GM10248 (cell line): Measurements from ENCODE around the gene SLC5A3.

Source experiments
- CTCF ChIA-PET: fragments of 300-600 bp; sonication (Branson Sonifier 250); formaldehyde crosslinking; extraction: SDS; loops from one replicate; lab custom pipeline; 2021; ENCODE audit warnings: antibody characterized with exemption; lab: Yijun Ruan, JAX
- POLR2A ChIA-PET: fragments of 350-650 bp; sonication (Branson Sonifier 250); formaldehyde crosslinking; extraction: SDS; loops from one replicate; lab custom pipeline; 2020; ENCODE audit warnings: antibody characterized with exemption; lab: Yijun Ruan, JAX
- DNase-seq: peaks from one replicate; pipeline ENCODE4 v3.0.0; 2012; ENCODE audit errors: extremely low spot score
- TF ChIP-seq, protein P1 (sequence below): IDR thresholded peaks from 2 replicates; pipeline ENCODE4 v1.5.1; 2012; ENCODE audit warnings: mild to moderate bottlenecking, low read depth; ENCODE audit errors: extremely low read depth, missing control alignments, control extremely low read depth

The SLC5A3 gene

GRCh38 chr21:34080710-34081109 is 7.3 kb downstream of the SLC5A3 start:
- ChIA-PET POLR2A (no interaction called here), CTCF (interaction anchor here (1.2 to 4.2 kb wide), 4 partner anchors 12 to 267 kb away, joined by 3 to 16 read pairs (median 4); no protein-coding TSS in a partner anchor)
- DNase-seq, result no peak
- TF ChIP-seq, protein P1, sequence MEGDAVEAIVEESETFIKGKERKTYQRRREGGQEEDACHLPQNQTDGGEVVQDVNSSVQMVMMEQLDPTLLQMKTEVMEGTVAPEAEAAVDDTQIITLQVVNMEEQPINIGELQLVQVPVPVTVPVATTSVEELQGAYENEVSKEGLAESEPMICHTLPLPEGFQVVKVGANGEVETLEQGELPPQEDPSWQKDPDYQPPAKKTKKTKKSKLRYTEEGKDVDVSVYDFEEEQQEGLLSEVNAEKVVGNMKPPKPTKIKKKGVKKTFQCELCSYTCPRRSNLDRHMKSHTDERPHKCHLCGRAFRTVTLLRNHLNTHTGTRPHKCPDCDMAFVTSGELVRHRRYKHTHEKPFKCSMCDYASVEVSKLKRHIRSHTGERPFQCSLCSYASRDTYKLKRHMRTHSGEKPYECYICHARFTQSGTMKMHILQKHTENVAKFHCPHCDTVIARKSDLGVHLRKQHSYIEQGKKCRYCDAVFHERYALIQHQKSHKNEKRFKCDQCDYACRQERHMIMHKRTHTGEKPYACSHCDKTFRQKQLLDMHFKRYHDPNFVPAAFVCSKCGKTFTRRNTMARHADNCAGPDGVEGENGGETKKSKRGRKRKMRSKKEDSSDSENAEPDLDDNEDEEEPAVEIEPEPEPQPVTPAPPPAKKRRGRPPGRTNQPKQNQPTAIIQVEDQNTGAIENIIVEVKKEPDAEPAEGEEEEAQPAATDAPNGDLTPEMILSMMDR, result no peak

DNA sequence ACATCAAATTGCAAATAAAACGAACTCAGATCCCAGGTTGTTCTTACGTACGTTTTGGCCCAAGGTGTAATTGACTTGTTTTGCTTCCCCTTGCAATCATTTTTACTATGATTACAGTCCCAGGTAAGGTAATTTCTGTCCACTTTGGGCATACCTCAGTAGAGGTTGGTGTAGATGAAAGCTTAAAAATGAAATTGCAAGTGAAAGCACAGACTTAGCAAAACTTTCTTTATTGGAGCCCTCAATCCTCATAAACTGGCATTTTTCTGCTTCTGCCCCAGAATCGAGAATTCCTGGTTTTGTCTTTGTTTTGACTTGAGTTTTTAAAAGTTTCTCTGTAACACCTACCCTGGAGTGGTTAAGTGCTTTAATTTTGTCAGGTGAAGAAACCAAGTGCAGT is 9.4 kb downstream of the SLC5A3 start:
- CTCF ChIA-PET, result interaction anchor here (1.2 kb wide), 1 partner anchor 265 kb away, joined by 3 read pairs; no protein-coding TSS in a partner anchor
- POLR2A ChIA-PET, result interaction anchor here (1.2 kb wide), 1 partner anchor 8 kb away, joined by 3 read pairs; no protein-coding TSS in a partner anchor
- TF ChIP-seq, protein P1, result no peak
- no peak for DNase-seq

DNA sequence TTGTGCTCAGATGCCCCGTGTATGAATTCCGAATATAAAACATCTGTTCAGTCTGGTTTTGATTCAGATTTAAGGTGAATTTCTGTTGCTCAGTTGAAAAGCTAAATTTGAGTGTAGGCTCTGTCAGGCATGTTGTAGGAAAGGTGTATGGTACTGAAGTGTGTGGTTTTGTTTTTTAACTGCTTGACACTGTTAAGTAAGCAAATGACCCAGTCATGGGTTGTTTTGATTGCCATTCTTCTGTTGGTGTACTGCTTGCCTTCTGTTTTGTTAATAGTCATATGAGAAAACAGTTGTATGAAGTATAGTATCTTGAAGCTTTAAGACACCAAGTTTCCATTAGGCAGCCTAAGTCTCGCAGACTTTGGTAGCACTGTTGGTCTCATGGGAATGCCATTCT is 10.0 kb downstream of the SLC5A3 start:
- TF ChIP-seq, protein P1, result no peak
- CTCF ChIA-PET, result interaction anchor here (0.8 to 1.2 kb wide), 3 partner anchors 10 to 265 kb away, joined by 3 read pairs; no protein-coding TSS in a partner anchor
- DNase-seq, result no peak
- POLR2A ChIA-PET, result interaction anchor here (1.2 kb wide), 1 partner anchor 9 kb away, joined by 3 read pairs; no protein-coding TSS in a partner anchor

GRCh38 chr21:34085129-34085528 is 11.8 kb downstream of the SLC5A3 start:
- CTCF ChIA-PET, result interaction anchor here (1.5 kb wide), 1 partner anchor 161 kb away, joined by 3 read pairs; no protein-coding TSS in a partner anchor
- TF ChIP-seq, protein P1, result no peak
- DNase-seq, result no peak
- POLR2A ChIA-PET, result no interaction called here

- TF ChIP-seq, protein P1, result no peak
- CTCF ChIA-PET, result interaction anchor here (0.7 to 1.4 kb wide), 5 partner anchors 9 to 16 kb away, joined by 3 read pairs; no protein-coding TSS in a partner anchor
- no peak for DNase-seq
- POLR2A ChIA-PET, result no interaction called here
Observed at GRCh38 chr21:34086887-34087306, 13.5 kb downstream of the SLC5A3 start.

DNA sequence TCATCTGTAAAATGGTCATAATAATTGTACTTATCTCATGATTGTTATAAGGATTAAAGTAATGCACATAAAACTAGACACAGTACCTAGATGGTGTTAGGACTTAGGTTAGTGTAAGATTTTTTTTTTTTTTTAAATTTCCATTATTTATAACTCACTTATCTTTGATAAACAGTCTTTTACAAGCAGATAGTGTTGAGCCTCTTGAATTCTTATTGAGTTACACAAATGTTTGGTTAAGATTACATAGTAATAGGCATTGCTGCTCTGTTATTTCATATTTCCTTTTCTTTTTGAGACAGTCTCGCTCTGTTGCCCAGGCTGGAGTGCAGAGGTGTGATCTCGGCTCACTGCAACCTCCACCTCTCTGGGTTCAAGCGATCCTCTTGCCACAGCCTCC is 15.4 kb downstream of the SLC5A3 start:
- ChIA-PET POLR2A (no interaction called here), CTCF (interaction anchor here (1.2 to 1.3 kb wide), 2 partner anchors 15 to 21 kb away, joined by 3 read pairs; no protein-coding TSS in a partner anchor)
- TF ChIP-seq, protein P1, result no peak
- DNase-seq, result no peak
